ENCODE results near the gene MYCBPAP. TPM values are rescaled to one million over a fixed set of nuclear protein-coding genes. Genes with fewer than 3 reads are reported as not detected.

MYCBPAP gene
- total RNA-seq, 4 donors from 2014 or later, result 0.42 to 4.6 (median 1.3) TPM

- Histone ChIP-seq H3K27ac (peak overlapping the region; percentile 78), H3K36me3 (no peaks in the 10 kb centered on the region), H3K4me1 (peaks cover 44% of the 10 kb centered on the region), H3K9me3 (no peaks in the 10 kb centered on the region), H3K4me3 (peak overlapping the region; percentile 51), H3K27me3 (peaks cover 38% of the 10 kb centered on the region)
- DNase-seq (ENCODE audit: low spot score in 2 of 2), result no peak
- 10% methylated on average over 5 of the region's 5 CpGs for WGBS
- TF ChIP-seq EP300 (IDR thresholded peaks at IDR 0.05) (no peak), POLR2AphosphoS5 (IDR thresholded peaks at IDR 0.05) (no peak), CTCF (IDR thresholded peaks at IDR 0.05) (no peak), POLR2A (IDR thresholded peaks at IDR 0.05) (no peak)
Measured at GRCh38 chr17:50533185-50533584, 24.9 kb downstream of the MYCBPAP start.

- Histone ChIP-seq H3K36me3 (no peaks in the 10 kb centered on the region), H3K4me3 (peak overlapping the region; percentile 51), H3K9me3 (no peaks in the 10 kb centered on the region), H3K27me3 (peaks cover 36% of the 10 kb centered on the region), H3K4me1 (peaks cover 44% of the 10 kb centered on the region), H3K27ac (peak overlapping the region; percentile 78)
- no peak for TF ChIP-seq POLR2A (IDR thresholded peaks at IDR 0.05)
- no peak for TF ChIP-seq EP300 (IDR thresholded peaks at IDR 0.05)
- no peak for TF ChIP-seq POLR2AphosphoS5 (IDR thresholded peaks at IDR 0.05)
- no peak for TF ChIP-seq CTCF (IDR thresholded peaks at IDR 0.05)
- no peak for DNase-seq (ENCODE audit: low spot score in 2 of 2)
- 2% methylated on average over 17 of the region's 17 CpGs for WGBS
Measured at GRCh38 chr17:50533720-50534148, 25.5 kb downstream of the MYCBPAP start.

GRCh38 chr17:50534222-50534978, 26.2 kb downstream of the MYCBPAP start:
- peak overlapping the region; percentile 51 for H3K4me3 ChIP-seq
- H3K4me1 ChIP-seq, result peaks cover 48% of the 10 kb centered on the region
- TF ChIP-seq EP300 (IDR thresholded peaks at IDR 0.05) (no peak), POLR2A (IDR thresholded peaks at IDR 0.05) (no peak), CTCF (IDR thresholded peaks at IDR 0.05) (peak; percentile 13 to 32), POLR2AphosphoS5 (IDR thresholded peaks at IDR 0.05) (no peak)
- WGBS, result 39% methylated on average over 21 of the region's 24 CpGs
- peaks cover 32% of the 10 kb centered on the region for H3K27me3 ChIP-seq
- peak overlapping the region; percentile 78 for H3K27ac ChIP-seq
- no peak for DNase-seq (ENCODE audit: low spot score in 2 of 2)
- no peaks in the 10 kb centered on the region for H3K9me3 ChIP-seq
- H3K36me3 ChIP-seq, result no peaks in the 10 kb centered on the region

GRCh38 chr17:50534979-50535326, 26.7 kb downstream of the MYCBPAP start:
- DNase-seq (ENCODE audit: low spot score in 2 of 2), result no peak
- TF ChIP-seq POLR2AphosphoS5 (IDR thresholded peaks at IDR 0.05), result no peak
- no peak for TF ChIP-seq CTCF (IDR thresholded peaks at IDR 0.05)
- TF ChIP-seq POLR2A (IDR thresholded peaks at IDR 0.05), result no peak
- TF ChIP-seq EP300 (IDR thresholded peaks at IDR 0.05), result no peak
- H3K27ac ChIP-seq, result peak overlapping the region; percentile 78
- peak overlapping the region; percentile 51 for H3K4me3 ChIP-seq
- H3K36me3 ChIP-seq, result no peaks in the 10 kb centered on the region
- WGBS, result 65% methylated on average over 2 of the region's 2 CpGs
- peaks cover 53% of the 10 kb centered on the region for H3K4me1 ChIP-seq
- H3K27me3 ChIP-seq, result peaks cover 28% of the 10 kb centered on the region
- no peaks in the 10 kb centered on the region for H3K9me3 ChIP-seq

GRCh38 chr17:50535407-50535806, 27.2 kb downstream of the MYCBPAP start:
- H3K9me3 ChIP-seq, result no peaks in the 10 kb centered on the region
- peaks cover 58% of the 10 kb centered on the region for H3K4me1 ChIP-seq
- WGBS, result 61% methylated on average over 7 of the region's 7 CpGs

More at GRCh38 chr17:50535407-50535806, 27.2 kb downstream of the MYCBPAP start:
- no peak for DNase-seq (ENCODE audit: low spot score in 2 of 2)
- Histone ChIP-seq H3K36me3 (no peaks in the 10 kb centered on the region), H3K27ac (no peak overlapping the region), H3K4me3 (no peak overlapping the region), H3K27me3 (peaks cover 26% of the 10 kb centered on the region)
- no peak for TF ChIP-seq POLR2A (IDR thresholded peaks at IDR 0.05)

Data from suprapubic skin (tissue), 4 donors.